GM21423 (cell line): ENCODE data around the gene TPH2.
A peak's percentile ranks its signal among the peaks of the same experiment; 100 is the strongest.

ENCODE experiments used
- ATAC-seq: cut with Tn5 transposase; IDR thresholded peaks from one replicate; pipeline ENCODE4 v1.9.1; 2021; ENCODE audit warnings: mild to moderate bottlenecking, moderate library complexity; ENCODE audit not compliant: unreplicated experiment

TPH2 gene

GRCh38 chr12:71938728-71939385 lies at the start of gene TPH2:
Gene TPH2, plus strand, starts transcription at chr12:71938845. Its CDS starts 142 bp downstream, at chr12:71938987.
- ATAC-seq = peak; percentile 64

- no peak for ATAC-seq
These were observed 48.2 kb upstream of the TPH2 start for GRCh38 chr12:71890475-71890874.

GRCh38 chr12:71892059-71892458 lies 46.6 kb upstream of the TPH2 start:
- no peak for ATAC-seq

GRCh38 chr12:71896205-71896882 lies 42.3 kb upstream of the TPH2 start:
- ATAC-seq = no peak

- ATAC-seq = no peak
These were observed 38.6 kb upstream of the TPH2 start for GRCh38 chr12:71900091-71900490.

- no peak for ATAC-seq
These were observed 34.0 kb upstream of the TPH2 start for GRCh38 chr12:71904629-71905028.

- peak; percentile 85 for ATAC-seq
These were observed 3.1 kb upstream of the TPH2 start for GRCh38 chr12:71935594-71935993.

GRCh38 chr12:71940068-71940467 lies 1.4 kb downstream of the TPH2 start:
- ATAC-seq = no peak

GRCh38 chr12:71941174-71941573 lies 2.5 kb downstream of the TPH2 start:
- ATAC-seq = no peak

- ATAC-seq = no peak
These were observed 3.6 kb downstream of the TPH2 start for GRCh38 chr12:71942259-71942658.

GRCh38 chr12:71942703-71943102 lies 4.1 kb downstream of the TPH2 start:
- ATAC-seq = no peak

- no peak for ATAC-seq
These were observed 6.5 kb downstream of the TPH2 start for GRCh38 chr12:71945121-71945520.

GRCh38 chr12:71945883-71946282 lies 7.2 kb downstream of the TPH2 start:
- ATAC-seq = no peak

GRCh38 chr12:71947645-71948105 lies 9.0 kb downstream of the TPH2 start:
- ATAC-seq = no peak

- ATAC-seq = no peak
These were observed 9.7 kb downstream of the TPH2 start for GRCh38 chr12:71948390-71948789.

- ATAC-seq = no peak
These were observed 11.0 kb downstream of the TPH2 start for GRCh38 chr12:71949646-71950045.

- ATAC-seq = no peak
These were observed 11.8 kb downstream of the TPH2 start for GRCh38 chr12:71950404-71950803.

GRCh38 chr12:71950819-71951218 lies 12.2 kb downstream of the TPH2 start:
- no peak for ATAC-seq

GRCh38 chr12:71954083-71954778 lies 15.6 kb downstream of the TPH2 start:
- no peak for ATAC-seq

- ATAC-seq = no peak
These were observed 16.2 kb downstream of the TPH2 start for GRCh38 chr12:71954861-71955260.

GRCh38 chr12:71955970-71956369 lies 17.3 kb downstream of the TPH2 start:
- no peak for ATAC-seq

GRCh38 chr12:71958056-71958455 lies 19.4 kb downstream of the TPH2 start:
- no peak for ATAC-seq
